H9 (cell line): ENCODE data around the gene CFAP119. TPM values are rescaled to one million over a fixed set of nuclear protein-coding genes. Genes with fewer than 3 reads are reported as not detected.

ENCODE experiments used
- DNase-seq: peaks from one replicate; pipeline ENCODE4 v3.0.0-alpha.2; 2017
- H2AFZ ChIP-seq: one replicate; pipeline ENCODE4 v1.6.1; 2013; ENCODE audit warnings: mild to moderate bottlenecking, low read length, control low read depth, moderate library complexity
- H2AK5ac ChIP-seq: 2 replicates; pipeline ENCODE4 v1.6.1; 2013; ENCODE audit warnings: low read length, control low read depth, mixed read lengths; ENCODE audit not compliant: insufficient read length
- H2BK120ac ChIP-seq: one replicate; pipeline ENCODE4 v1.6.1; 2013; ENCODE audit warnings: low read depth, mild to moderate bottlenecking, low read length, control low read depth, inconsistent platforms; ENCODE audit not compliant: poor library complexity, severe bottlenecking
- H2BK12ac ChIP-seq: 2 replicates; pipeline ENCODE4 v1.6.1; 2013; ENCODE audit warnings: low read length, control low read depth, mixed read lengths, low read depth; ENCODE audit not compliant: insufficient read length
- H2BK15ac ChIP-seq: 2 replicates; pipeline ENCODE4 v1.6.1; 2013; ENCODE audit warnings: low read depth, low read length, control low read depth
- H2BK20ac ChIP-seq: one replicate; pipeline ENCODE4 v1.6.1; 2013; ENCODE audit warnings: low read depth, mild to moderate bottlenecking, low read length, control low read depth, inconsistent platforms; ENCODE audit not compliant: poor library complexity, severe bottlenecking
- H2BK5ac ChIP-seq: 2 replicates; pipeline ENCODE4 v1.6.1; 2013; ENCODE audit warnings: low read length, control low read depth, mixed read lengths; ENCODE audit not compliant: insufficient read length
- H3K14ac ChIP-seq: 2 replicates; pipeline ENCODE4 v1.6.1; 2013; ENCODE audit warnings: low read length, control low read depth; ENCODE audit not compliant: insufficient read depth
- H3K18ac ChIP-seq: 2 replicates; pipeline ENCODE4 v1.6.1; 2013; ENCODE audit warnings: low read depth, mild to moderate bottlenecking, mixed read lengths, low read length, control low read depth; ENCODE audit not compliant: insufficient read length
- H3K23ac ChIP-seq: 2 replicates; pipeline ENCODE4 v1.6.1; 2013; ENCODE audit warnings: low read length, control low read depth, mixed read lengths, low read depth; ENCODE audit not compliant: insufficient read length
- H3K23me2 ChIP-seq: 2 replicates; pipeline ENCODE4 v1.6.1; 2013; ENCODE audit warnings: low read depth, mild to moderate bottlenecking, mixed read lengths, low read length, control low read depth; ENCODE audit not compliant: insufficient read length, poor library complexity, severe bottlenecking
- H3K27ac ChIP-seq: 2 replicates; pipeline ENCODE4 v1.5.1; 2013; ENCODE audit warnings: low read length, control low read depth, mixed read lengths, low read depth; ENCODE audit not compliant: insufficient read length
- H3K27me3 ChIP-seq: 2 replicates; pipeline ENCODE4 v1.6.1; 2013; ENCODE audit warnings: low read length, control low read depth, inconsistent platforms; ENCODE audit not compliant: insufficient read depth
- H3K4ac ChIP-seq: 2 replicates; pipeline ENCODE4 v1.6.1; 2013; ENCODE audit warnings: low read depth, mild to moderate bottlenecking, control low read depth, inconsistent platforms, low read length, moderate library complexity
- H3K4me1 ChIP-seq: 2 replicates; pipeline ENCODE4 v1.6.1; 2013; ENCODE audit warnings: low read length, control low read depth, inconsistent platforms; ENCODE audit not compliant: insufficient read depth
- H3K4me2 ChIP-seq: 2 replicates; pipeline ENCODE4 v1.6.1; 2013; ENCODE audit warnings: low read length, control low read depth, mixed read lengths; ENCODE audit not compliant: insufficient read length, insufficient read depth
- H3K56ac ChIP-seq: 2 replicates; pipeline ENCODE4 v1.6.1; 2013; ENCODE audit warnings: low read depth, mild to moderate bottlenecking, mixed read lengths, low read length, control low read depth; ENCODE audit not compliant: insufficient read length
- H3K79me1 ChIP-seq: 2 replicates; pipeline ENCODE4 v1.6.1; 2013; ENCODE audit warnings: low read depth, mild to moderate bottlenecking, moderate library complexity, low read length, control low read depth, inconsistent platforms; ENCODE audit not compliant: insufficient read depth, poor library complexity, severe bottlenecking
- H3K79me2 ChIP-seq: 2 replicates; pipeline ENCODE4 v1.6.1; 2013; ENCODE audit warnings: low read length, control low read depth, inconsistent platforms; ENCODE audit not compliant: insufficient read depth
- H3K9ac ChIP-seq: 2 replicates; pipeline ENCODE4 v1.6.1; 2013; ENCODE audit warnings: low read length, control low read depth, mixed read lengths; ENCODE audit not compliant: insufficient read length; ENCODE audit errors: extremely low read depth
- H3K9me3 ChIP-seq: one replicate; pipeline ENCODE4 v1.6.1; 2013; ENCODE audit warnings: low read depth, low read length, inconsistent platforms; ENCODE audit not compliant: control insufficient read depth
- H3T11ph ChIP-seq: one replicate; pipeline ENCODE4 v1.6.1; 2013; ENCODE audit warnings: mild to moderate bottlenecking, low read length, control low read depth, inconsistent platforms
- H4K20me1 ChIP-seq: one replicate; pipeline ENCODE4 v1.6.1; 2013; ENCODE audit not compliant: control insufficient read depth, insufficient read length, insufficient read depth
- H4K5ac ChIP-seq: 2 replicates; pipeline ENCODE4 v1.6.1; 2013; ENCODE audit warnings: low read depth, mild to moderate bottlenecking, mixed read lengths, low read length, control low read depth; ENCODE audit not compliant: insufficient read length
- H4K8ac ChIP-seq: replicated peaks from 2 replicates; pipeline ENCODE4 v1.6.1; 2013; ENCODE audit warnings: low read length, control low read depth, mixed read lengths, low read depth; ENCODE audit not compliant: insufficient read length
- H4K91ac ChIP-seq: 2 replicates; pipeline ENCODE4 v1.6.1; 2013; ENCODE audit warnings: low read depth, mild to moderate bottlenecking, moderate library complexity, mixed read lengths, low read length, control low read depth; ENCODE audit not compliant: insufficient read length
- H3K27ac Mint-ChIP-seq, 3 experiments: 2 replicates in 2 of 3; 3 replicates in 1 of 3; pipeline ENCODE4 v1.8.0; 2020 to 2021; ENCODE audit warnings: mixed read lengths in 3 of 3, mild to moderate bottlenecking in 1 of 3, moderate library complexity in 1 of 3
- H3K27me3 Mint-ChIP-seq: 2 replicates; pipeline ENCODE4 v1.8.0; 2021; ENCODE audit warnings: low read depth, mild to moderate bottlenecking, moderate library complexity, mixed read lengths
- H3K36me3 Mint-ChIP-seq, 3 experiments: 2 replicates in 2 of 3; 3 replicates in 1 of 3; pipeline ENCODE4 v1.8.0; 2020 to 2021; ENCODE audit warnings: low read depth in 3 of 3, mixed read lengths in 3 of 3; ENCODE audit not compliant: insufficient read depth in 1 of 3
- H3K4me1 Mint-ChIP-seq, 2 experiments: 2 replicates each; pipeline ENCODE4 v1.8.0; 2020; ENCODE audit warnings: mixed read lengths in 2 of 2
- H3K4me3 Mint-ChIP-seq, 2 experiments: 2 replicates in 1 of 2; 3 replicates in 1 of 2; pipeline ENCODE4 v1.8.0; 2020 to 2021; ENCODE audit warnings: mild to moderate bottlenecking in 2 of 2, mixed read lengths in 2 of 2, moderate library complexity in 1 of 2
- H3K9me3 Mint-ChIP-seq, 2 experiments: 2 replicates in 1 of 2; 3 replicates in 1 of 2; pipeline ENCODE4 v1.8.0; 2020; ENCODE audit warnings: mild to moderate bottlenecking in 2 of 2, mixed read lengths in 2 of 2, moderate library complexity in 1 of 2
- WGBS: extraction: QIAGEN DNeasy Blood & Tissue Kit; methylation state at CpG from one replicate; pipeline ENCODE4 v1.1.7; 2013; ENCODE audit warnings: missing lambda C conversion rate, low lambda C conversion rate, mixed read lengths; ENCODE audit not compliant: insufficient read length; ENCODE audit errors: extremely low coverage; 5-methylcytosine and 5-hydroxymethylcytosine counted together
- total RNA-seq: library from RNA; stranded (reverse); gene quantifications from 2 replicates; pipeline ENCODE4 v1.2.1, GENCODE V29; 2021
- TF ChIP-seq, protein P1 (sequence below): fragments of 200-600 bp; sonication (generic); conservative IDR thresholded peaks from 3 replicates; pipeline ENCODE4 v1.8.0; 2021; ENCODE audit warnings: antibody characterized with exemption, mild to moderate bottlenecking

The CFAP119 gene
- total RNA-seq, 1 experiment from 2014 or later = 5.4 TPM

DNA sequence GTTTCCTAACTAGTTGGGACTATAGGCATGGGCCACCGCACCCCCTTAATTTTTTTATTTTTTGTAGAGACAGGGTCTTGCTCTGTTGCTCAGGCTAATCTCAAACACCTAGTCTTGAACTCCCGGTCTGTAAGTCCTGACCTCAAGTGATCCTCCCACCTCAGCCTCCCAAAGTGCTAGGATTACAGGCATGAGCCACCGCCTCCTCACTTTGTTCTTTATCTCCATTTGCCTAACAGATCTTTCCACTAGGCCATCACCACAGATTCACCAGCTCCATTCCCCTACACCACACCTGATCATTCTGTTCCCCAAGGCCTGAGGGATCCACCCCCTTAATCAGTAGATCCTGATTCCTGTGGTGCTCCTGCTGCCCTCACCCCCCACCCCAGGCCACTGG lies 32.8 kb upstream of the CFAP119 start:
- Histone ChIP-seq H3T11ph (no peak overlapping the region), H2BK20ac (no peak overlapping the region), H4K20me1 (no peaks in the 10 kb centered on the region), H3K23me2 (no peaks in the 10 kb centered on the region), H2BK15ac (no peak overlapping the region), H3K14ac (no peak overlapping the region), H2BK120ac (no peak overlapping the region), H3K18ac (no peak overlapping the region), H3K23ac (no peak overlapping the region), H2BK5ac (no peak overlapping the region), H3K4me1 (no peaks in the 10 kb centered on the region), H2AK5ac (no peak overlapping the region), H3K79me2 (no peaks in the 10 kb centered on the region), H2AFZ (no peak overlapping the region), H3K27me3 (no peaks in the 10 kb centered on the region), H4K91ac (no peak overlapping the region), H3K27ac (no peak overlapping the region), H3K9me3 (no peaks in the 10 kb centered on the region), H4K8ac (no peak overlapping the region), H4K5ac (no peak overlapping the region), H3K4ac (no peak overlapping the region), H3K56ac (no peak overlapping the region), H2BK12ac (no peak overlapping the region), H3K79me1 (no peaks in the 10 kb centered on the region), H3K9ac (no peak overlapping the region), H3K4me2 (no peak overlapping the region)
- Mint-ChIP-seq H3K9me3 (no peaks in the 10 kb centered on the region), H3K36me3 (no peaks in the 10 kb centered on the region), H3K27me3 (peaks cover 40% of the 10 kb centered on the region), H3K27ac (no peak overlapping the region; a peak in 1 of 7 replicates), H3K4me1 (peaks cover 0 to 5% of the 10 kb centered on the region in 2 experiments; a peak in 2 of 4 replicates), H3K4me3 (no peak overlapping the region)
- no peak for DNase-seq
- WGBS = no CpG with 5 or more reads among the region's 3 CpGs
- TF ChIP-seq, protein P1, sequence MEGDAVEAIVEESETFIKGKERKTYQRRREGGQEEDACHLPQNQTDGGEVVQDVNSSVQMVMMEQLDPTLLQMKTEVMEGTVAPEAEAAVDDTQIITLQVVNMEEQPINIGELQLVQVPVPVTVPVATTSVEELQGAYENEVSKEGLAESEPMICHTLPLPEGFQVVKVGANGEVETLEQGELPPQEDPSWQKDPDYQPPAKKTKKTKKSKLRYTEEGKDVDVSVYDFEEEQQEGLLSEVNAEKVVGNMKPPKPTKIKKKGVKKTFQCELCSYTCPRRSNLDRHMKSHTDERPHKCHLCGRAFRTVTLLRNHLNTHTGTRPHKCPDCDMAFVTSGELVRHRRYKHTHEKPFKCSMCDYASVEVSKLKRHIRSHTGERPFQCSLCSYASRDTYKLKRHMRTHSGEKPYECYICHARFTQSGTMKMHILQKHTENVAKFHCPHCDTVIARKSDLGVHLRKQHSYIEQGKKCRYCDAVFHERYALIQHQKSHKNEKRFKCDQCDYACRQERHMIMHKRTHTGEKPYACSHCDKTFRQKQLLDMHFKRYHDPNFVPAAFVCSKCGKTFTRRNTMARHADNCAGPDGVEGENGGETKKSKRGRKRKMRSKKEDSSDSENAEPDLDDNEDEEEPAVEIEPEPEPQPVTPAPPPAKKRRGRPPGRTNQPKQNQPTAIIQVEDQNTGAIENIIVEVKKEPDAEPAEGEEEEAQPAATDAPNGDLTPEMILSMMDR = no peak
